Stimulated activated CD8-positive, alpha-beta memory T cell treated with anti-CD3 and anti-CD28 coated beads, Interleukin-15, amount 100 ng/mL, for 48 hours (primary cell): ENCODE data around the gene PRKAR2B.
"Not testable (repeated sequence)": the region's sequence is repeated elsewhere in the genome, so short reads cannot be mapped to it uniquely, and the experiment has no call there.

Source experiments
- DNase-seq, 2 donors: peaks; one replicate each; pipeline ENCODE4 v3.0.0-alpha.2; 2020; ENCODE audit warnings: low read depth in 2 of 2

Gene PRKAR2B

DNA sequence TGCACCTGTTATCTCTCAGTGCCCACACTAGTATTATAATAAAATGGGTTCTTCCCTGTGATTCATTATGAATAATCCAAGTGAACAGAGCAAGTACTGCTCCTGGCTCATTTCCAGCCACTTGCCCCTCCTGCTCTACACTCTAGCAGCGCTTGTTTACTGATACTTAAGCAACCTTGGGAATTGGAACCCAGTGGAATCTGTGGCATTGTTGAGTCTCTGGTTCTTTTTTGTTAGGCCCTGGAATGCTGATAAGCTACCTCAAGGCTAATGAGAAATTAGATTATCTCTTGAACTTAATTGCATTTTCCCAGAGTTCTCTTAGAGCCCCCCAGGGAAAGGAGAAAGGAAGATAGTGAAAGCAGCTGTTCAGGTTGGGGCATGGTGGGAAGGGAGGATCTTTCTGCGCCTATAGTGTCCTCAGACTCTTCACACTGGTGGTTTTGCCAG lies 34.0 kb downstream of the PRKAR2B start:
- DNase-seq: no peak

DNA sequence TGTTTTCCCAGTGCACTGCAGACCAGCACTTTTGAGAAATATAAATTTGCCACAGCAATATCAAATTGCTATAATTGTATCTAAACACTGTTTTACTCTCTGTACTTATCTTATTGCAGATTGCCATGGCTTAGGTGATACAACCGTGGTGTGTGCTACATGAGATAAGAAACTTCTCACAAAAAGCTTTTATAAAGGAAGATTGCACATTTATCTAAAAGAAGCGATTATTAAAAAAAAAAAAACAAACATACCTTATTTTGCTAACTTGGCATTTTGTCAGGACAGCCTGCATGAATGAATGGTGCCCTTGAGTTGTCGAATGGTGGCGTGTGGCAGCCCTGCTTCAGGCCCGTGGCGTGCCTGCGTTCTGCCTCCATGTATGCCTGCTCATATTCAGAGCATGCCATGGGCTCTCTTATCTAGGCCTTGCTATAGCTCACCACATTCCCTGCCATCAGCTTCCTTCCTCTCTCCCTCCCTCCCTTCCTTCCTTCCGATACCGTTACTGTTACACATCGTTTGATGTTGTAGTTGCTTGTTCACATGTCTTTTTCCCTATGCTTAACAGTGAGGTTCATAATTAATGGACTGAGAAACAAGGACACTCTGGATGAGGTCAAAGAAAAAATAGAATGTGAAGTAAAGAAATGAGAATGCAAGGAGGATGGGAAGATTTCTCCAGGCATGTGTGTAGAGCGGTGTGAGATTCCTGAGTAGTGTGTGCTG lies 34.9 kb downstream of the PRKAR2B start:
- no peak for DNase-seq

- DNase-seq: no peak
Observed at GRCh38 chr7:107080099-107080505, 35.6 kb downstream of the PRKAR2B start.

DNA sequence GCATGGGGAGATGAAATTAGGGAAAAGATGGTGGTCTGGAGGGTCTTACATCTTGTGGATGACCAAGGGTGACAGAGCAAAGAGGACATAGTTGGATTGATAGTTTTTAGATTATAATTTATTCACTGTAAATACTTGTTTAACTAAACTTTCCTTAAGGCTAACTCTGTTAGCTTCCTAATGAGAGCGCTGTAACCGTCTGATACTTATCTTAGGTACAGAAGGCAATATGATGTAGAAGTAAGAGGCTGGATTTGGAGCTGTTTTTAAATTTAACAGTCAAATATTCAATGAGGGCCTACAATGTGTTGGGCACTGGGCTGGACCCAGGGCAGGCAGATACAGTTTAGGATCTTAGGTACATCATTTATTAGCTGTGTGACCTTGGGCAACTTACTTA lies 36.0 kb downstream of the PRKAR2B start:
- no peak for DNase-seq

DNA sequence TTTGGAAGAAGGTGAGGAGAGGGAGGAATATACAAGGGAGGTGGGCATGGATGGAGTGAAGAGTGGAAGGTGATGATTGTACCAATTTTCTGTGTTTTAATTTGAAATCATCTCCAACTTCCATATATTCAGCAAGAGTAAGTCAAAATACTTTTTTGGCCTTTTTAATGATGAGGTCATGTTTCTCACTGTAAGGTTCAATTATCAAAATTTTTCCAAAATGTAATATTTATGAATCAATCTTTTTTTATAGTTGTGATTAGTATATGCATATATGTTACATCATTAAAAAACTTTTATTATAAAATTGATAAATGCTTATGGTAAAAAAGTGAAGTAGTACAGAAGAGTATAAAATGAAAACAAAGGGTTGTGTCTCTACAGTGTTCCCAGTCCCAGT lies 40.7 kb downstream of the PRKAR2B start:
- DNase-seq: no peak

DNA sequence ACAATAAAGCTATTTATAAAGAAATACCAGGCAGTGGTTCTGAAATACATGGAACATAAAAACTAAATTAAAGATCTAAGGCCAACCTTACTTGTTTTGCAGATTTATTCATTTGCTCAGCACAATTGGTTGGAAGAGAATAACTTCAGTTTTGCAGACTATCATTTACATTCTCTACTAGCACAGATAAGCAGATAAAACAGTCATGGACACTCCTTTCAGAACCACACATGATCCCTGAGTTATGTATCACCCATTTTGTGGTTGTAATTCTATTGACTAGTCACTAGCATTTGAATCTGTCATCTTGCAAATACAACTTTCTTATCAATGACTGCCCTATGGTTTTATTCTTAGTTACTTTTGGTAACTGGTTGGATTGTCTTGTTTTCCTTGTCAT lies 45.1 kb downstream of the PRKAR2B start:
- no peak for DNase-seq

DNA sequence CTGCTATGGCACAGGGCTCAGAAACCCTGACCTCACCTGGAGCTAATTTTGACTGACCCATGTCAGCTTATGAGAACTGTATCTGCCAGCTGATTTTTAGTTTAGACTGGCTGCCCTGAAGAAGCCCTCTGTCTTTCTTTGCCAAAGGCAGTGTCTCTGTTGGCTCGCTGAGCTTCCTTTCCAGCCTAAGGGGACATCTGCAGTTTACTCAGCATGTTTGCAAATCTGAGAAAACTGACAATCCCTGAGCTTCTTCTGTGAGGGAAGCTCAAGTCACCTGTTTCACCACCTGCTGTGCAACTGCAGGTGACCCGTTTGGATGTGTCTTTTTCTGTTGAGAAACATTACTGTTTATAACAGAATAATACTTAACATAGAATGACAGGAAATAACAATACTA lies 46.0 kb downstream of the PRKAR2B start:
- DNase-seq: no peak

DNA sequence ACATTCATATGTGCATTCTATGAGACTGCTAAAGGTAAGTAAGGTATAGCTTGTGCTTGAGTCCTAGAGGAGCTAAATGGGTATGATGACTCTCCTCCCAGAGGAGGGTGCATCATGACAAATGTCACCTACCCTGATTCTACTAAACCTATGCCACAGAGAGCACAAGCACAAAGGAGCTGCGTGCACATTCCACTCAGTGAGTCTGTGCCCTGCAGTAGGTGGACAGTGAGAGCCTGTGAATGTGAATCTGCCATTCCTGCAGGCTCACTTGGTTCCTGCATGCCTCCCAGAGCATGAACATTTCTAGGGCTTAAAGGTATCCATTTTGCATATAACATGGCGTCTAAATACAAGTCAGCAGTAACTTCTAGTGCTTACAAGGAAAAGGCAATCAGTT lies 46.8 kb downstream of the PRKAR2B start:
- no peak for DNase-seq

- not testable (repeated sequence) for DNase-seq
Observed at GRCh38 chr7:107093671-107094070, 49.2 kb downstream of the PRKAR2B start.

- not testable (repeated sequence) for DNase-seq
Observed at GRCh38 chr7:107099154-107099553, 54.6 kb downstream of the PRKAR2B start.

DNA sequence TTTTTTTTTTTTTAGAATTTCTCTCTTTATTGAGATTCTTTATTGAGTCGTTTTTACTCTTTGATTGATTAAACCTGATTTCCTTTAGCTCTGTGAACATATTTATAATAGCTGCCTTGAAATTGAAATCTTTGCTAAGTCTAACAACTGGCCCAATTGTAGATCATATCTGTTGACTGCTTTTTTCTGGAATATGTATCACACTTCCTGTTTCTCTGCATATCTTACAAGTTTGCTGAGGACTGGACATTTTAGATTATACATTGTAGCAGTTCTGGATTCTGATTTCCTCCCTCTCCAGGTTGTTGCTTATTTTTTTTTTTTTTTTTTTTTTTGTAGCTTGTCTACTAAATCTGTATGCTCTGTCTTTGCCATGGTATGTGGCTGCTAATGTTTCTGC lies 56.3 kb downstream of the PRKAR2B start:
- DNase-seq: no peak

DNA sequence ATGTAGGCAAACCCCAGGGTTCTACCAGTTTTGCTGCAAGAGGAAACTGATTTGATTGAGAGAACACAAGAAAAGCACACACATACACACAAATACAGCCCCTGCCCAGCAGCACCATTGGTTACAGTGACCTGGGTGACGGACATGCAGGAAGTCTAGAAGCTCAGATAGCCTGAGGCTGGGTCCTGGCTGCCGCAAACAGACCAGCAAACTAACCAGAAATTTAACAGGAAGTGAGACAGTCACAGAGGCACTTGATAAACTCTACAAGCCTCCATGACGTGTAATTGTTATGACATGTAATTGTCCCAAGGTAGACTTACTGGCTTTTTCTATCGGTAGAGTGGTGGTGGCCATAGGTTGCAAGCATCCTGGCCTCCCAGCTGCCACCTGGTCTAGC lies 58.9 kb downstream of the PRKAR2B start:
- no peak for DNase-seq

GRCh38 chr7:107104801-107105200 lies 60.3 kb downstream of the PRKAR2B start:
- DNase-seq: no peak

- DNase-seq: no peak
Observed at GRCh38 chr7:107105591-107106245, 61.2 kb downstream of the PRKAR2B start.

DNA sequence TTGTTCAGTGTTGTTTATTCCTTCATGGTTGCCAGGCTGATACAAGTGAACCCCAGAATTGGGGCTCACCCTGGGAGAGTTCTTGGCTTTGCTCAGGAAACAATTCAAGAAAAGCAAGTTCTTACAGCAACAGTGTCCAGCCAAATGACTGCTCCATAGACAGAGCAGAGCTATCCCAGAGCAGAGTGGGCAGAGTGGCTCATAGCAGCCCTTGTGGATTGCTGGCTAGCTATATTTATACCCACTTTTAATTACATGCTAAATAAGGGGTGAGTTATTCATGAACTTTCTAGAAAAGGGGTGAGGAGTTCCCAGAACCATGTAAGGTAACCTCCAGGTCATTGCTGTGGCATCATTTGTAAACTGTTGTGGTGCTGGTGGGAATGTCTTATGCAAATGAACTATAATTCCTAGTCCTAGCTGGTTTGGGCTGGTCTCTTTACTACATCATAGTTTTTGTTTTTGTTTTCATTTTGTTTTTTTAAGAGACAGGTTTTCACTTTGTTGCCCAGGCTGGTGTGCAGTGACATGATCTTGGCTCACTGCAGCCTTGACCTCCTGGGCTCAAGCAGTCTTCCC lies 64.4 kb downstream of the PRKAR2B start:
- DNase-seq: no peak

DNA sequence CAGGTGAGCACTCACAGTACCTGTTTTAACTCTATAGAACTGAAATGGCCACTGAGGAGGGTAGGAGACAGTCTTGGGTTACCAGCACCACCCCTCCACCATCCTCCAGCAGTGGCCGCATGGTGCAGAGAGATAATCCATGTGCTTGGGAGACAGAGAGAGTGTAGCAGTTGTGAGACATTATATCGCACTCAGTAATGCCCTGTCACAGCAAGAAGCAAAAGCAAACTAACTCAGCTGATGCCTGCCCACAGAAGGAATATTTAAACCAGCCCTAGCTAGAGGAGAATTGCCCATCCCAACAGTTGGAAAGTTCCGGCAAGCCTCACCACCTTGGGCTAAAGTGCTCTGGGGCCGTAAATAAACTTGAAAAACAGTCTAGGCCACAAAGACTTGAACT lies 65.5 kb downstream of the PRKAR2B start:
- no peak for DNase-seq

DNA sequence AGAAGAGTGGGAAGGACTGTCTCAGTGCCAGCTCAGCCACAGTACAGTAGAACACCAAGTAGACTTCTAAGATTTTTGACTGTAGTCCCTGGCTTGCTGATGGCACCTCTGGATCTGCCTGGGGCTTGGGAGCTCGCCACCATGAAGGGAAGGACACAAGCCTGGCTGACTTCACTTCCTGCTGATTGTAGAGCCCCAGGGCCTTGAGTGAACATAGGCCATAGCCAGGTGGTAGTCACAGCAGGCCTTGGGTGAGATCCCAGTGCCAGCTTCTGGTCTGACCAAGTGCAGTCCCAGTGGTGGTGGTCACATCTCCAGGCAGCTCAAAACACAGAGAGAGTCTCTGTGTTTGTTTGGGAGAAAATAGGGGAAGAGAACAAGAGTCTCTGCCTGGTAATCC lies 66.7 kb downstream of the PRKAR2B start:
- DNase-seq: no peak

GRCh38 chr7:107113866-107114265 lies 69.4 kb downstream of the PRKAR2B start:
- no peak for DNase-seq

GRCh38 chr7:107115114-107115513 lies 70.6 kb downstream of the PRKAR2B start:
- DNase-seq: no peak

- no peak for DNase-seq
Observed at GRCh38 chr7:107115762-107116540, 71.4 kb downstream of the PRKAR2B start.

DNA sequence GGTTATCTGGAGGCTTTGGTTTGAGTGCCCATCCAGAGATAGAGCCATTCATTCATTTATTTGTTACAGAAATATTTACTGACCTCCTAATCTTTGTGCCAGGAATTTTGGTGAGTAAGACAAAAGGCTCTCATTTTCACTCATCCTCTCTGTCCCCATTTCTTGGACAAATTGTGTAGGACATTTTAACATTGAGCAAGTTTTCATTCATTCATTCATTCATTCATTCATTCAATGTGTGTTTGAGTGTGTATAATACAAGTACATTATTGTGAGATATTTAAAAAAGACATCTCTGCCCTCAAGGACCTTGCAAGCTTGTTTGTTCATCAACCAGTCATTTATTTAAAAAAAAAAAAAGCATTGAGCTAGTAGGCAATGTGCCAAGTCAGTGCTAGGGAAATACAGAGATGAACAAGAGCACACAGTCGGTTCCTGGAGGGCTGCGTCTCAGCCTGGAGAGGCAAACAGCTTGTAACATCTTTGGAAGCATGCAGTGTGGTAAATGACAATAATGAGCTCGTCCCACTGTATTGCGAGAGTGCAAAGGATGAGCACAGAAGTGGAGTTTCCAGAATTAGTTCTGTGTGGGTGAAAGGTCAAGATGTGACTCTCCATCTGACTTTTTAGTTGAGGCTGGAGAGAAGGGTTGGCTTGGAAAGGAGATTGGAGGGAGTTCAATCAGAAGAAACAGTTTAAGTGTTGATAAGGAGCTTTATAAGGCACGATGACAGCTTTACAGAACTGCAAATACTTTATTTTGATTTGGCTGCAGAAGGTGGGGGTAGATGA lies 73.8 kb downstream of the PRKAR2B start:
- DNase-seq: no peak
